Measurements from ENCODE around the gene SH2D4B.

Gene SH2D4B

GRCh38 chr10:80544316-80544953 lies 6.7 kb downstream of the SH2D4B start:
- no peak for DNase-seq

- DNase-seq = no peak
Observed at GRCh38 chr10:80545258-80545881, 7.7 kb downstream of the SH2D4B start.

- peak in 1 of 2 experiments; percentile 23 for DNase-seq
Observed at GRCh38 chr10:80552151-80552646, 14.5 kb downstream of the SH2D4B start.

GRCh38 chr10:80553436-80553835 lies 15.7 kb downstream of the SH2D4B start:
- no peak for DNase-seq

- DNase-seq = no peak
Observed at GRCh38 chr10:80554050-80554449, 16.3 kb downstream of the SH2D4B start.

GRCh38 chr10:80555415-80555814 lies 17.7 kb downstream of the SH2D4B start:
- DNase-seq = no peak

- DNase-seq = no peak
Observed at GRCh38 chr10:80561950-80562349, 24.2 kb downstream of the SH2D4B start.

- DNase-seq = no peak
Observed at GRCh38 chr10:80567292-80567691, 29.6 kb downstream of the SH2D4B start.

GRCh38 chr10:80569131-80569895 lies 31.6 kb downstream of the SH2D4B start:
- no peak for DNase-seq

GRCh38 chr10:80571352-80571751 lies 33.6 kb downstream of the SH2D4B start:
- DNase-seq = no peak

- DNase-seq = no peak
Observed at GRCh38 chr10:80579181-80579763, 41.6 kb downstream of the SH2D4B start.

- no peak for DNase-seq
Observed at GRCh38 chr10:80579849-80580637, 42.3 kb downstream of the SH2D4B start.

GRCh38 chr10:80580638-80581468 lies 43.2 kb downstream of the SH2D4B start:
- peak; percentile 4 to 12 for DNase-seq

- no peak for DNase-seq
Observed at GRCh38 chr10:80581469-80581835, 43.8 kb downstream of the SH2D4B start.

GRCh38 chr10:80582286-80582960 lies 44.7 kb downstream of the SH2D4B start:
- DNase-seq = no peak

GRCh38 chr10:80583685-80584084 lies 46.0 kb downstream of the SH2D4B start:
- no peak for DNase-seq

- DNase-seq = no peak
Observed at GRCh38 chr10:80585812-80586211, 48.1 kb downstream of the SH2D4B start.

GRCh38 chr10:80588546-80588945 lies 50.8 kb downstream of the SH2D4B start:
- no peak for DNase-seq

- no peak for DNase-seq
Observed at GRCh38 chr10:80589726-80590373, 52.1 kb downstream of the SH2D4B start.

- no peak for DNase-seq
Observed at GRCh38 chr10:80590585-80591125, 53.0 kb downstream of the SH2D4B start.

Data from NCI-H187 (cell line).